Fibroblast of skin of right biceps (primary cell): ENCODE results near the gene PRDX3.
"Not testable (repeated sequence)": the region's sequence is repeated elsewhere in the genome, so short reads cannot be mapped to it uniquely, and the experiment has no call there.

Experiments
- DNase-seq: peaks from one replicate; pipeline ENCODE4 v3.0.0-alpha.2; 2013

The PRDX3 gene

DNA sequence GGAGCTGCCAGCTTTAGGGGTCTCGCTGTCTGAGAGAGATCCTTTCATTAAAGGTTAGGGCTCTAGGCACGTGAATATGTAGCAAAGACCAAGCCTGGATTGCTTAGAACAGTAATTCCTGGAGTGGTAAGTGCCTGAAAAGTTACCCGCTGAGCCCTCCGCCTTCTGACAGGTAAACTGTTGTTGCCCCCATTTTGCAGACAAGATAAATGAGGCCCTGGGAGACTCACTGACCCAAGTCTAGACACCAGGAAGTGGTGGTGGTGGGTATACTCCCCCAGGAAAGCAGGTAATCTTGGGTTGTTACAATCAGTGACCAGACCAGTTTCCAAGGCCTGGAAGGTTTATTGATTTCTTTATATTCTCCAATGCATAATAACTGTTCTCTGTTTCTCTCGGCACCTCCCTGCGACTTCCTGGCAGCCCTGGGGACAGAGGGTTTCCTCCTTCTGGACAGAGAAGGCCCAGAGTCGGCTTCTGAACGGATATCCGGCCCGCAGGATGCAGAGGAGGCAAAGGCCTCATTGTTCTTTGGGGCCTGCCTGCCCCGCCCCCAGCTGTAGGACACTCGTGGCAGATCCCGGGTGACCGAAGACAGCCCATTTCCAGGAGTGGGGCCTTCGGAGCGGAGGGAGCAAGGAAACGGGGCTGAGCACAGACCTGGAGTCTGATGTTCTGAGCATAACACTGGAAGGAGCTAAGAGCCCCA, 27.4 kb upstream of the PRDX3 start:
- DNase-seq, result peak; percentile 24

- peak; percentile 70 for DNase-seq
Observed at GRCh38 chr10:119203006-119203405, 24.4 kb upstream of the PRDX3 start.

- no peak for DNase-seq
Observed at GRCh38 chr10:119201233-119201632, 22.6 kb upstream of the PRDX3 start.

DNA sequence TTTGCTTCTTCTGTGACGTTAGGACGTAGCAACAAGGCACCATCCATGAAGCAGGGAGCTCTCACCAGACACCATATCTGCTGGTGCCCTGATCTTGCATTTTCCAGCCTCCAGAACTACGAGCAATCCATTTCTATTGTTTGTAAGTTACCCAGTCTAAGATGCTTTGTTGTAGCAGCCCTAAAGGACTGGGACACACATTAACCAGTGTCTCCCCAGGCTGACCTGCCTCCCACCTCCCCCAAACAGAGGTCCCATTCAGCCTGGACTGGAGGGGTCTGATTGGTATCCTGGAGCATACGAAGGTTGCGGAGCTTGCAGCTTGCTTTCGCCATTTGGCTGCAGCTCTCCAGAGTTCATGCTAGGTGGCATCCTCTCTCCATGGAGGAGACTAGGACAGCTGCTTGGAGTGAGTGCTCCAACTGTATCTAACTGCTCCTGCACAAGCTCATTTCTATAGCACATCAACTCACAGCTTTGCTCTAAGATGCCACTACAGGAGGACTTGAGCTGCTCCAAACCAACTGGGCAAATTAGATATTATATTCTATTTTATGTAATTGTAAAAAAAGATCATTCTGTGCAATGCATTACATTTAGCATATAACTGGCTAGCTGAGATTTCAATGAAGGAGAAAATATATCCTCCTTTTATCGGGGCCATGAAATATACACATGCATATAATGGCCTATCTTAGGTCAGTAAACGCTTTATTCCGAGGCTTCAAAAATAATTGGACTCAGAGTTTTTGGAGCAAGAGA, 20.8 kb upstream of the PRDX3 start:
- DNase-seq, result peak; percentile 79

DNA sequence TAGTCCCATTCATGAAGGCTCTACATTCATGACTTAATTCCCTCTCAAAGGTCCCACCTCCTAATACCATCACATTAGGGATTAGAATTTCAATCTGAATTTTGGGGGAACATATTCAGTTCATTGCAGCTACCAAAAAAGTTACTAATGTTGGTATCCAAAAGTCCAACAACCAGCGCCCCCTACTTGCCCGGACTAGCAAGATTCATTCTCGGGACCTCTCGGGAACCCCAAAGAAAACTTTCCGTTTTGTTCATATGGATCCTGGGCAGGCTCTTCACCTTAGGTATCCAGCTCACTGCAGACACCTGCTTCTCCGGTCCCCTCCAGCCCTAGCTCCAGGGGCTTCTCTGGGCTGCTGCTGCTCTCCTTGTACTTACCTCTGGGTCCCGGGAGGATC, 19.8 kb upstream of the PRDX3 start:
- DNase-seq, result no peak

DNA sequence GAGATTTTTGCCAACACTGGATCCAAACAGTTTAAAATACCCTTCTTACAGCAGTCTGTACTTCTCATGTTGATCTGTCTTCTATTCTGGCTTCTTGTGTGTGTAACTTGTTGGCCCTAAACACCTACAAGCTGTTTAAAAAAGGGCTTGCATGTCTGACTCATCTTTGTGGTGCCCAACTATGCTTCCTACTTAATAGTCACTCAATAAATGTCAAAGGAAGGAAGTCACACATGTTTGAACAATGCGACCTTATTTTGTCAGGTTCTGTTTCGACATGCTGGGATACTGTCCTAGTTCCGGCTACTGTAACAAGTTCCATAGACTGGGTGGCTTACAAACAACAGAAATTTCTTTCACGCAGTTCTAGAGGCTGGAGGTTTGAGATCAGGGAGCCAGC, 19.3 kb upstream of the PRDX3 start:
- DNase-seq, result peak; percentile 71

DNA sequence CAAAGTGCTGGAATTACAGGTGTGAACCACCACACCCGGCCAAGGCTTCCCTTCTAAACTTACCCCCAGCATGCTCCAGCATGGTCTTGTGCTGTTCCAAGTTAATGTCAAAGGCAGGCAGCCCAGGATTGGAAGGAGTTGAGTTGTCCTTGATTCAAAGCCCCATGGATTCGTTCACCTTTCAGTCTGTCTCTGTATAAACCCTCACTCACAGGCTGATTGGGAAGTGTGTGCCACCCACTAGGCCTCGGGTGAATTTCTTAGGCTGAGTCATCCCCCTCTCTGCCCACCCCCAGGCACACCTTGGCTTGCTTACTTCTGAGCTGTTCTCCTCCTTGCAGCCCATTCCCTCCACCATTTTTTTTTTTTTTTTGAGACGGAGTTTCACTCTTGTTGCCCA, 13.3 kb upstream of the PRDX3 start:
- DNase-seq, result no peak

GRCh38 chr10:119190954-119191785, 12.6 kb upstream of the PRDX3 start:
- DNase-seq, result no peak

DNA sequence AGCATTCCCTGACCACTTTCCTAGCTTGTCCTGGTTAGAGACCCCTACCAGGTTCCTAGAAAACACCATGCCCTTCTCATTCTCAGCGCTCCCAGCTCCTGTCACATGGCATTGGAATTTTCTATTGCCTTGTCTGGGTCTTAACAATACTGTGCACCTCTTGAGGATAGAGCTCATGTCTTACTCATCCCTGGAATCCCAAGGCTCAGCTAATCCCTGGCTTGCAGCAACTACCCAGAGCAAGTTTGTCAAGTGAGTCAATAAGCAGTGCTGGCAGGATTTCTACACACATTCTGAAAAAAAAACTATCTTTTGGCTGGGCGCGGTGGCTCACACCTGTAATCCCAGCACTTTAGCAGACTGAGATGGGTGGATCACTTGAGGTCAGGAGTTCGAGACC, 11.7 kb upstream of the PRDX3 start:
- peak; percentile 98 for DNase-seq

GRCh38 chr10:119189811-119190282, 11.2 kb upstream of the PRDX3 start:
- DNase-seq, result peak; percentile 51

GRCh38 chr10:119183664-119184412, 5.2 kb upstream of the PRDX3 start:
- DNase-seq, result no peak

DNA sequence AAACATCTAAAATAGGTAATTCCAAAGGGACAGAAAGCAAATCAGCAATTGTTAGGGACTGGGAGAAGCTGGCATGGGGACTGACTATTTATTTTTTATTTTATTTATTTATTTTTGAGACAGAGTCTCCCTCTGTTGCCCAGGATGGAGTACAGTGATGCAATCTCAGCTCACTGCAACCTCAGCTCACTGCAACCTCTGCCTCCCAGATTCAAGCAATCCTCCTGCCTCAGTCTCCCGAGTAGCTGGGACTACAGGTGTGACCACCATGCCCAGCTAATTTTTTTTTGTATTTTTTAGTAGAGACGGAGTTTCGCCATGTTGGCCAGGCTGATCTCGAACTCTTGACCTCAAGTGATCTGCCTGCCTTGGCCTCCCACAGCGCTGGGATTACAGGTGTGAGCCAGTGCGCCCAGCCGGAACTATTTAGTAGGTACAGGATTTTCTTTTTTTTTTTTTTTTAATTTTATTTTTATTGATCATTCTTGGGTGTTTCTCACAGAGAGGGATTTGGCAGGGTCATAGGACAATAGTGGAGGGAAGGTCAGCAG, 2.3 kb upstream of the PRDX3 start:
- DNase-seq, result not testable (repeated sequence)

DNA sequence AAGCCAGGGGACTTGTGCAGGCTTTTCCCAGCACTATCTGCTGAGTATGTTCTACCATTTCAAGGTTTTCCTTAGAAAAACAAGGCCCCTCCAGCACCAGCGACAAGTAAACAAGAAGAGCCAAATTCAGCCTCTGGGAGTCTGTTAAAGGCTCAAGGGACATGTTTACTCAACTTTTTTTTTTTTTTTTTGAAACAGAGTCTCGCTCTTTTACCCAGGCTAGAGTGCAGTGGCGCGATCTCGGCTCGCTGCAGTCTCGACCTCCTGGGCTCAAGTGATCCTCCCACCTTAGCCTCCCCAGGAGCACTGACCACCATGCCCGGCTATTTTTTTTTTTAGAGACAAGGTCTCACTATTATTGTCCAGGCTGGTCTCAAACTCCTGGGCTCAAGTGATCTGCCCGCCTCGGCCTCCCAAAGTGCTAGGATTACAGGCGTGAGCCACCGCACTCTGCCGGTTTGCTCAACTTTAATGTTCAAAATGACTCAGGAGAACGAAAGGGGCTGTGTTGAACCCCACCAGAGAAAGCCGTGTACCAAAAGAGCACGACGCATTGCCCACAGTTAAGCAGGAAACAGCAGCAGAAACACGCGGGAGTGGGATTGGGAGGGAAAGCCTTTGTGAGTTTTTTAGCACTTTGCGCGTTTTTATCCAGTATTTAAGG, 772 bp downstream of the PRDX3 start:
- DNase-seq, result no peak

DNA sequence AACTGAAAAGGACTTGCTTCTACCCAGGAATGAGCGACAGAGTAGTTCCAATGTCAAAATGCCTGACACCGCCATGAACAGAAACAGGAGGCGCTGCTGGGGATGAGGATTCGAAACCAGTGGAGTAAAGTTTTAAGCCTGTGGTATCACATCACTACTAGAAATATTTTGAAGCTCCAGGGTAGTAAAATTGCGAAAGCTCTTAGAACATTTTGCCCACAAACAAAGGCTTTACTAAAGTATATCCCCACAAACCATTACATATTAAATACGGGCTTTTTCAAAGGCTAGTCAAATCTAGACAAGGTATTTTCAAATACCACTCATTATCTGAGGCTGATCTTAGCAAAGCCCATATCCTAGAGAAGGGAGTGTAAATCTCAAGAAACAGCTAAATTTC, 2.4 kb downstream of the PRDX3 start:
- no peak for DNase-seq

DNA sequence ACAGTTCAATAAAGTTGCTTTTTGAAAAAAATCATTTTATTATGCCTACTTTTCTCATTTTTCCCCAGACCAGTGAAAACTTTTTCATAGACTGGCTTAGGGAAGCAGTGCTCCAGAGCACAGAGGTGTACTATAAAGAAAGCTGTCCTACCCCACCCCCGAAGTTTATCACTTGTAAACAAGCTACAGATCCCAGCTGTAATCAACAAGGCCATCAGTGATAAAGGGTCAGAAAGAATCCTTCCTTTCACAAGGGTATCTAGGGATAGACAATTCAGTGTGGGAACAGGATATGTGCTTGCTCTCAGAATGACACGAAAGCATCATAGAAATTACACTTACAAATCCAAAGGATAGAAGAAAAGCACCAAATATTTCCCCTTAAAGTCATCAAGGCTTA, 4.5 kb downstream of the PRDX3 start:
- no peak for DNase-seq

GRCh38 chr10:119167041-119167440, 11.6 kb downstream of the PRDX3 start:
- no peak for DNase-seq

DNA sequence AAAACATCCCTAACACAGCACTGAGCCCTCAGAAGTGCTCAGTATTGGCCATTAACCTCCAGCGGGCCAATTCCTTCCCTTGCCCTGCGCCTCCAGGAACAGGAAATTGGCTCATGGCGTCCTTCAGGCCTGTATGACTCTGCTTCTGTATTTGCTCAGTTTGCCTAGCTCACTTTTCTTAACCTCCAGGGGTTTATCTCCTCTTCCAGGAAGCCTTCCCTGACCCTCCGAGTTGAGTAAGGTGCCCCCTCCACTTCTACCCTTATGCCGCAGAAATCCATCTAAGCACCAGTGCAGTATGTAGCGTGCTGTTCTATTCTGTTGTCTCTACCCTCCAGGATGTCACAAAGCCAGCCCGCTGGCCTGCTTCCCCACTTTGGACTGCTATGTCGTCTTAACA, 12.0 kb downstream of the PRDX3 start:
- DNase-seq, result no peak

GRCh38 chr10:119166118-119166500, 12.5 kb downstream of the PRDX3 start:
- no peak for DNase-seq

GRCh38 chr10:119165171-119166117, 13.2 kb downstream of the PRDX3 start, which contains the start of gene SFXN4:
SFXN4 (minus strand) TSS chr10:119165714; CDS start chr10:119165647, 67 bp downstream.
- peak; percentile 63 for DNase-seq

GRCh38 chr10:119162452-119163092, 16.0 kb downstream of the PRDX3 start:
- no peak for DNase-seq
